Cardiac atrium fibroblast (primary cell): ENCODE data around the gene AP1S2. TPM values are rescaled to one million over a fixed set of nuclear protein-coding genes. Genes with fewer than 3 reads are reported as not detected.

Source experiments
- total RNA-seq: library from RNA; depleted of rRNA; stranded (reverse); fragments of >200 nt; gene quantifications from 2 replicates; pipeline ENCODE4 v1.2.3, GENCODE V29; 2015

Gene AP1S2
- total RNA-seq, result 33.4 and 35.5 TPM in 2 replicates

DNA sequence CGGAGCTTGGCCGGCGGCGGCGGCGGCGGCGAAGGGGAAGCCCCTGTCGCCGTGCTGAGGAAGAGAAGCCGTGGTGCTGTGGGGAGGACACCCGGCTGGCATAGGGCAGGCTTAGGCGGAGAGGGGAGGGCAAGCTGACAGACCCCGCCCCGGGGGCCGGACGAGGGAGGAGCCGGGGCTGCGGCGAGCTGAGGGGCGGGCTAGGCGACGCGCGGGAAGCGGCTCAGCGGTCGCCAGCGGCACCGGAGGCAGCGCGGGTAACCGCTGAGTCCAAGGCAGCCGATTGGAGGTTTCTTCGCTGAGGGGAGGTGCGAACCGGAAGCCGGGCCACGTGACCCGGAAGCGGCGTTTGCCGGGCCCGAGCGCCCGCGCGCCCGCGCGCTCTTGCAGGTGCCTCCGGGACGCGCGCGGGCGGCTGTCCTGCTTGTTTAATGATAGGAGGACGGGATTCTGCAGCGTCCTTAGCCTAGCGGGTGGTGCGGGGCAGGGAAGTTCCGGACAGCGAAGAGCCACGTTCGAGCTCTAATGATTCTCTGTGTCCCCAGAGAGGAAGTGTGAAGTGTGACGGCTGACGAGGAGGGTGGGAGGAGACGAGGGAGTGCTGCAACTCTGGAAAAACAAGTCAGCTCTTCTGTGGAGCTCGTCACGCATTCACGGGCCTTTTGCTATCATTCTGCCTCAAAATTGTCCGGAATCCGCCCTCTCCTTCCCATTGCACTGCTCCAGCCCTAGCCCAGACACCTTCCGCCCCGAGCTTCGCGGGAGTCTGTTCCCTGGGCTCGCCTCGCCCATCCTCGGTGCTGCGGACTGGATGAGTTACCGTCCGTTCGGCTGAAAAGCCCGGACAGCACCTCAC, at the start of gene AP1S2:
Gene AP1S2, minus strand, starts transcription at position 102 of the 856 bp plus-strand sequence. CDS start 2,289 bp downstream, outside the sequence.

GRCh38 chrX:15789979-15790768, 64.4 kb downstream of the AP1S2 start, which contains the start of gene ZRSR2:
Gene ZRSR2, plus strand, starts transcription at chrX:15790484. Its CDS starts 12 bp downstream, at chrX:15790496.

Other genes with a start within 250 kb of the AP1S2 start
- not detected in 2 replicates for gene CLTRN, start 190.0 kb downstream of the AP1S2 start, total RNA-seq
- 2.6 and 5.2 TPM in 2 replicates for gene CA5B, start 116.5 kb downstream of the AP1S2 start, total RNA-seq
- gene ZRSR2, start 64.3 kb downstream of the AP1S2 start, total RNA-seq, result 0.90 and 2.4 TPM in 2 replicates